Activated CD8-positive, alpha-beta T cell treated with anti-CD3 and anti-CD28 coated beads for 36 hours (primary cell): ENCODE data around the gene SYNJ2. TPM values are rescaled to one million over a fixed set of nuclear protein-coding genes. Genes with fewer than 3 reads are reported as not detected.
"Not testable (repeated sequence)": the region's sequence is repeated elsewhere in the genome, so short reads cannot be mapped to it uniquely, and the experiment has no call there.

ENCODE experiments used
- ATAC-seq: fragments of 200-7000 bp; cut with Tn5 transposase; one replicate; pipeline ENCODE4 v1.10.0; 2021; ENCODE audit warnings: mild to moderate bottlenecking, moderate library complexity
- CTCF ChIA-PET: fragments of 350-600 bp; sonication (Branson Sonifier 250); formaldehyde crosslinking; loops from one replicate; lab custom pipeline; 2021; ENCODE audit warnings: antibody characterized with exemption; lab: Charles Lee
- POLR2A ChIA-PET: fragments of 350-600 bp; sonication (Branson Sonifier 250); formaldehyde crosslinking; loops from one replicate; lab custom pipeline; 2021; ENCODE audit warnings: antibody characterized with exemption; lab: Charles Lee
- DNase-seq: peaks from one replicate; pipeline ENCODE4 v3.0.0-alpha.2; 2020
- H3K27ac Mint-ChIP-seq: one replicate; pipeline ENCODE4 v1.8.0; 2021; ENCODE audit warnings: mild to moderate bottlenecking, mixed read lengths
- H3K27me3 Mint-ChIP-seq: one replicate; pipeline ENCODE4 v1.8.0; 2021; ENCODE audit warnings: mixed read lengths
- H3K36me3 Mint-ChIP-seq: one replicate; pipeline ENCODE4 v1.8.0; 2021; ENCODE audit warnings: low read depth, mixed read lengths
- H3K4me1 Mint-ChIP-seq: one replicate; pipeline ENCODE4 v1.8.0; 2021; ENCODE audit warnings: low read depth, mixed read lengths
- H3K4me3 Mint-ChIP-seq: one replicate; pipeline ENCODE4 v1.8.0; 2021; ENCODE audit warnings: mild to moderate bottlenecking, moderate library complexity, mixed read lengths
- H3K9me3 Mint-ChIP-seq: one replicate; pipeline ENCODE4 v1.8.0; 2021; ENCODE audit warnings: mixed read lengths
- CTCF ChIP-seq: fragments of 200-600 bp; IDR thresholded peaks from one replicate; pipeline ENCODE4 v1.8.0; 2022; ENCODE audit warnings: antibody characterized with exemption, mild to moderate bottlenecking
- intact Hi-C: fragments of 100-400 bp; cut with micrococcal nuclease; formaldehyde crosslinking; loops from one replicate; pipeline ENCODE4 v1.10.0; 2022
- total RNA-seq, 2 experiments: library from RNA; stranded (reverse); gene quantifications; one replicate each; pipeline ENCODE4 v1.2.3, GENCODE V29; 2021

Gene SYNJ2
- total RNA-seq: 10 to 100 TPM; 27.7 to 28.5 TPM

- no peaks in the 10 kb centered on the region for H3K27me3 Mint-ChIP-seq
- intact Hi-C loops: loop anchor here (5.0 kb wide), 2 partner anchors 46 to 91 kb away; no protein-coding TSS in a partner anchor
- ATAC-seq (peak; percentile 87), DNase-seq (peak; percentile 82)
- peak within 1 kb of the TSS; percentile 85 for H3K27ac Mint-ChIP-seq
- CTCF ChIA-PET: interaction anchor here (0.6 to 3.7 kb wide), 7 partner anchors 20 to 81 kb away, joined by 3 to 25 read pairs (median 3); no protein-coding TSS in a partner anchor
- H3K4me3 Mint-ChIP-seq: peak within 1 kb of the TSS; percentile 91
- peaks cover 42% of the 10 kb centered on the region for H3K4me1 Mint-ChIP-seq
- H3K9me3 Mint-ChIP-seq: no peaks in the 10 kb centered on the region
- POLR2A ChIA-PET: interaction anchor here (0.7 to 2.8 kb wide), 5 partner anchors 29 to 65 kb away, joined by 3 to 13 read pairs (median 3); no protein-coding TSS in a partner anchor
- H3K36me3 Mint-ChIP-seq: peaks cover 7% of the 10 kb centered on the region
- peak; percentile 73 for TF ChIP-seq CTCF
Observed at GRCh38 chr6:157981395-157982101, at the start of gene SYNJ2. TSS of gene SYNJ2 (plus strand) at chr6:157981863. CDS start at chr6:157981962, 99 bp downstream.

- no peak overlapping the region for H3K27ac Mint-ChIP-seq
- TF ChIP-seq CTCF: no peak
- CTCF ChIA-PET: interaction anchor here (1.1 kb wide), 1 partner anchor 11 kb away, joined by 3 read pairs; no protein-coding TSS in a partner anchor
Observed at GRCh38 chr6:157935786-157936185, 45.9 kb upstream of the SYNJ2 start.

GRCh38 chr6:157937318-157937717 is 44.3 kb upstream of the SYNJ2 start:
- Mint-ChIP-seq H3K27ac (no peak overlapping the region), H3K4me3 (no peak overlapping the region), H3K4me1 (peaks cover 13% of the 10 kb centered on the region), H3K36me3 (peaks cover 54% of the 10 kb centered on the region), H3K27me3 (no peaks in the 10 kb centered on the region), H3K9me3 (no peaks in the 10 kb centered on the region)
- ChIA-PET POLR2A (no interaction called here), CTCF (interaction anchor here (0.9 to 3.6 kb wide), 4 partner anchors 10 to 134 kb away, joined by 3 to 19 read pairs (median 4); no protein-coding TSS in a partner anchor)
- DNase-seq: no peak
- TF ChIP-seq CTCF: no peak
- ATAC-seq: no peak
- intact Hi-C loops: no loop called here

More at GRCh38 chr6:157935786-157936185, 45.9 kb upstream of the SYNJ2 start:
- H3K9me3 Mint-ChIP-seq: no peaks in the 10 kb centered on the region
- H3K27me3 Mint-ChIP-seq: no peaks in the 10 kb centered on the region
- peaks cover 10% of the 10 kb centered on the region for H3K4me1 Mint-ChIP-seq
- DNase-seq (no peak), ATAC-seq (no peak)
- intact Hi-C loops: no loop called here
- no peak overlapping the region for H3K4me3 Mint-ChIP-seq
- peaks cover 47% of the 10 kb centered on the region for H3K36me3 Mint-ChIP-seq
- POLR2A ChIA-PET: no interaction called here

DNA sequence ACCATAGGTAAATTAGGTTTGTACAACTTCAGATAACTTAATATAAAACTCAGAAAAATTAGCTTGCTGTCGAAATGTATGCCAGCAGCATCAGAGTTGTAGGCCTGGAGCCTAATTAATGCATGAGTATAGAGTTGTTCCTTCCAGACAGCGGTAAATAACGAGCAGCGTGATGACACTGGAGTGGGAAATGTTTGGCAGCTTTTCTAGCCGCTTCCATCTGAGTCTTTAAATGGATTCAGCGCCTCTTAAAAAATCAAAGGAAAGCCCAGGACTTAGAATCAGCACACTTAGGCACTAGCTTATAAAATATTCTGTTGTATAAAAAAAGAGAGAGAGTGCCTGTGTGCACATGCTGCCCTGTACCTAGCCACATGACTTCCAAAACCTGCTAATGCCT is 43.7 kb upstream of the SYNJ2 start:
- Mint-ChIP-seq H3K36me3 (peaks cover 57% of the 10 kb centered on the region), H3K4me3 (no peak overlapping the region), H3K27ac (no peak overlapping the region), H3K4me1 (peaks cover 13% of the 10 kb centered on the region), H3K9me3 (no peaks in the 10 kb centered on the region), H3K27me3 (no peaks in the 10 kb centered on the region)
- ChIA-PET CTCF (interaction anchor here (0.8 to 3.6 kb wide), 5 partner anchors 9 to 133 kb away, joined by 3 to 19 read pairs (median 4); no protein-coding TSS in a partner anchor), POLR2A (no interaction called here)
- no peak for TF ChIP-seq CTCF
- ATAC-seq: no peak
- DNase-seq: no peak
- intact Hi-C loops: no loop called here

GRCh38 chr6:157940375-157941036 is 41.2 kb upstream of the SYNJ2 start:
- ATAC-seq (peak; percentile 63), DNase-seq (peak; percentile 73)
- H3K4me3 Mint-ChIP-seq, H3K9me3 Mint-ChIP-seq, H3K27me3 Mint-ChIP-seq, intact Hi-C loops: not testable (repeated sequence)
- CTCF ChIA-PET: interaction anchor here (0.8 to 3.4 kb wide), 3 partner anchors 75 to 274 kb away, joined by 3 to 10 read pairs (median 3); no protein-coding TSS in a partner anchor
- peaks cover 69% of the 10 kb centered on the region for H3K36me3 Mint-ChIP-seq
- peaks cover 29% of the 10 kb centered on the region for H3K4me1 Mint-ChIP-seq
- H3K27ac Mint-ChIP-seq: peak overlapping the region; percentile 38
- POLR2A ChIA-PET: interaction anchor here (0.6 to 1.6 kb wide), 3 partner anchors 132 to 318 kb away, joined by 3 read pairs; no protein-coding TSS in a partner anchor
